H9 (cell line): ENCODE results near the gene NOD1. TPM values are rescaled to one million over a fixed set of nuclear protein-coding genes. Genes with fewer than 3 reads are reported as not detected.

Experiments
- DNase-seq: peaks from one replicate; pipeline ENCODE4 v3.0.0-alpha.2; 2017
- H2AFZ ChIP-seq: one replicate; pipeline ENCODE4 v1.6.1; 2013; ENCODE audit warnings: mild to moderate bottlenecking, low read length, control low read depth, moderate library complexity
- H2AK5ac ChIP-seq: 2 replicates; pipeline ENCODE4 v1.6.1; 2013; ENCODE audit warnings: low read length, control low read depth, mixed read lengths; ENCODE audit not compliant: insufficient read length
- H2BK120ac ChIP-seq: one replicate; pipeline ENCODE4 v1.6.1; 2013; ENCODE audit warnings: low read depth, mild to moderate bottlenecking, low read length, control low read depth, inconsistent platforms; ENCODE audit not compliant: poor library complexity, severe bottlenecking
- H2BK12ac ChIP-seq: 2 replicates; pipeline ENCODE4 v1.6.1; 2013; ENCODE audit warnings: low read length, control low read depth, mixed read lengths, low read depth; ENCODE audit not compliant: insufficient read length
- H2BK15ac ChIP-seq: 2 replicates; pipeline ENCODE4 v1.6.1; 2013; ENCODE audit warnings: low read depth, low read length, control low read depth
- H2BK20ac ChIP-seq: one replicate; pipeline ENCODE4 v1.6.1; 2013; ENCODE audit warnings: low read depth, mild to moderate bottlenecking, low read length, control low read depth, inconsistent platforms; ENCODE audit not compliant: poor library complexity, severe bottlenecking
- H2BK5ac ChIP-seq: 2 replicates; pipeline ENCODE4 v1.6.1; 2013; ENCODE audit warnings: low read length, control low read depth, mixed read lengths; ENCODE audit not compliant: insufficient read length
- H3K14ac ChIP-seq: 2 replicates; pipeline ENCODE4 v1.6.1; 2013; ENCODE audit warnings: low read length, control low read depth; ENCODE audit not compliant: insufficient read depth
- H3K18ac ChIP-seq: 2 replicates; pipeline ENCODE4 v1.6.1; 2013; ENCODE audit warnings: low read depth, mild to moderate bottlenecking, mixed read lengths, low read length, control low read depth; ENCODE audit not compliant: insufficient read length
- H3K23ac ChIP-seq: 2 replicates; pipeline ENCODE4 v1.6.1; 2013; ENCODE audit warnings: low read length, control low read depth, mixed read lengths, low read depth; ENCODE audit not compliant: insufficient read length
- H3K23me2 ChIP-seq: 2 replicates; pipeline ENCODE4 v1.6.1; 2013; ENCODE audit warnings: low read depth, mild to moderate bottlenecking, mixed read lengths, low read length, control low read depth; ENCODE audit not compliant: insufficient read length, poor library complexity, severe bottlenecking
- H3K27ac ChIP-seq: 2 replicates; pipeline ENCODE4 v1.5.1; 2013; ENCODE audit warnings: low read length, control low read depth, mixed read lengths, low read depth; ENCODE audit not compliant: insufficient read length
- H3K27me3 ChIP-seq: 2 replicates; pipeline ENCODE4 v1.6.1; 2013; ENCODE audit warnings: low read length, control low read depth, inconsistent platforms; ENCODE audit not compliant: insufficient read depth
- H3K4ac ChIP-seq: 2 replicates; pipeline ENCODE4 v1.6.1; 2013; ENCODE audit warnings: low read depth, mild to moderate bottlenecking, control low read depth, inconsistent platforms, low read length, moderate library complexity
- H3K4me1 ChIP-seq: 2 replicates; pipeline ENCODE4 v1.6.1; 2013; ENCODE audit warnings: low read length, control low read depth, inconsistent platforms; ENCODE audit not compliant: insufficient read depth
- H3K4me2 ChIP-seq: 2 replicates; pipeline ENCODE4 v1.6.1; 2013; ENCODE audit warnings: low read length, control low read depth, mixed read lengths; ENCODE audit not compliant: insufficient read length, insufficient read depth
- H3K56ac ChIP-seq: 2 replicates; pipeline ENCODE4 v1.6.1; 2013; ENCODE audit warnings: low read depth, mild to moderate bottlenecking, mixed read lengths, low read length, control low read depth; ENCODE audit not compliant: insufficient read length
- H3K79me1 ChIP-seq: 2 replicates; pipeline ENCODE4 v1.6.1; 2013; ENCODE audit warnings: low read depth, mild to moderate bottlenecking, moderate library complexity, low read length, control low read depth, inconsistent platforms; ENCODE audit not compliant: insufficient read depth, poor library complexity, severe bottlenecking
- H3K79me2 ChIP-seq: 2 replicates; pipeline ENCODE4 v1.6.1; 2013; ENCODE audit warnings: low read length, control low read depth, inconsistent platforms; ENCODE audit not compliant: insufficient read depth
- H3K9ac ChIP-seq: 2 replicates; pipeline ENCODE4 v1.6.1; 2013; ENCODE audit warnings: low read length, control low read depth, mixed read lengths; ENCODE audit not compliant: insufficient read length; ENCODE audit errors: extremely low read depth
- H3K9me3 ChIP-seq: one replicate; pipeline ENCODE4 v1.6.1; 2013; ENCODE audit warnings: low read depth, low read length, inconsistent platforms; ENCODE audit not compliant: control insufficient read depth
- H3T11ph ChIP-seq: one replicate; pipeline ENCODE4 v1.6.1; 2013; ENCODE audit warnings: mild to moderate bottlenecking, low read length, control low read depth, inconsistent platforms
- H4K20me1 ChIP-seq: one replicate; pipeline ENCODE4 v1.6.1; 2013; ENCODE audit not compliant: control insufficient read depth, insufficient read length, insufficient read depth
- H4K5ac ChIP-seq: 2 replicates; pipeline ENCODE4 v1.6.1; 2013; ENCODE audit warnings: low read depth, mild to moderate bottlenecking, mixed read lengths, low read length, control low read depth; ENCODE audit not compliant: insufficient read length
- H4K8ac ChIP-seq: replicated peaks from 2 replicates; pipeline ENCODE4 v1.6.1; 2013; ENCODE audit warnings: low read length, control low read depth, mixed read lengths, low read depth; ENCODE audit not compliant: insufficient read length
- H4K91ac ChIP-seq: 2 replicates; pipeline ENCODE4 v1.6.1; 2013; ENCODE audit warnings: low read depth, mild to moderate bottlenecking, moderate library complexity, mixed read lengths, low read length, control low read depth; ENCODE audit not compliant: insufficient read length
- H3K27ac Mint-ChIP-seq, 3 experiments: 2 replicates in 2 of 3; 3 replicates in 1 of 3; pipeline ENCODE4 v1.8.0; 2020 to 2021; ENCODE audit warnings: mixed read lengths in 3 of 3, mild to moderate bottlenecking in 1 of 3, moderate library complexity in 1 of 3
- H3K27me3 Mint-ChIP-seq: 2 replicates; pipeline ENCODE4 v1.8.0; 2021; ENCODE audit warnings: low read depth, mild to moderate bottlenecking, moderate library complexity, mixed read lengths
- H3K36me3 Mint-ChIP-seq, 3 experiments: 2 replicates in 2 of 3; 3 replicates in 1 of 3; pipeline ENCODE4 v1.8.0; 2020 to 2021; ENCODE audit warnings: low read depth in 3 of 3, mixed read lengths in 3 of 3; ENCODE audit not compliant: insufficient read depth in 1 of 3
- H3K4me1 Mint-ChIP-seq, 2 experiments: 2 replicates each; pipeline ENCODE4 v1.8.0; 2020; ENCODE audit warnings: mixed read lengths in 2 of 2
- H3K4me3 Mint-ChIP-seq, 2 experiments: 2 replicates in 1 of 2; 3 replicates in 1 of 2; pipeline ENCODE4 v1.8.0; 2020 to 2021; ENCODE audit warnings: mild to moderate bottlenecking in 2 of 2, mixed read lengths in 2 of 2, moderate library complexity in 1 of 2
- H3K9me3 Mint-ChIP-seq, 2 experiments: 2 replicates in 1 of 2; 3 replicates in 1 of 2; pipeline ENCODE4 v1.8.0; 2020; ENCODE audit warnings: mild to moderate bottlenecking in 2 of 2, mixed read lengths in 2 of 2, moderate library complexity in 1 of 2
- CTCF ChIP-seq: fragments of 200-600 bp; sonication (generic); conservative IDR thresholded peaks from 3 replicates; pipeline ENCODE4 v1.8.0; 2021; ENCODE audit warnings: antibody characterized with exemption, mild to moderate bottlenecking
- WGBS: extraction: QIAGEN DNeasy Blood & Tissue Kit; methylation state at CpG from one replicate; pipeline ENCODE4 v1.1.7; 2013; ENCODE audit warnings: missing lambda C conversion rate, low lambda C conversion rate, mixed read lengths; ENCODE audit not compliant: insufficient read length; ENCODE audit errors: extremely low coverage; 5-methylcytosine and 5-hydroxymethylcytosine counted together
- total RNA-seq: library from RNA; stranded (reverse); gene quantifications from 2 replicates; pipeline ENCODE4 v1.2.1, GENCODE V29; 2021

The NOD1 gene
- total RNA-seq, 1 experiment from 2014 or later: 5.3 TPM

DNA sequence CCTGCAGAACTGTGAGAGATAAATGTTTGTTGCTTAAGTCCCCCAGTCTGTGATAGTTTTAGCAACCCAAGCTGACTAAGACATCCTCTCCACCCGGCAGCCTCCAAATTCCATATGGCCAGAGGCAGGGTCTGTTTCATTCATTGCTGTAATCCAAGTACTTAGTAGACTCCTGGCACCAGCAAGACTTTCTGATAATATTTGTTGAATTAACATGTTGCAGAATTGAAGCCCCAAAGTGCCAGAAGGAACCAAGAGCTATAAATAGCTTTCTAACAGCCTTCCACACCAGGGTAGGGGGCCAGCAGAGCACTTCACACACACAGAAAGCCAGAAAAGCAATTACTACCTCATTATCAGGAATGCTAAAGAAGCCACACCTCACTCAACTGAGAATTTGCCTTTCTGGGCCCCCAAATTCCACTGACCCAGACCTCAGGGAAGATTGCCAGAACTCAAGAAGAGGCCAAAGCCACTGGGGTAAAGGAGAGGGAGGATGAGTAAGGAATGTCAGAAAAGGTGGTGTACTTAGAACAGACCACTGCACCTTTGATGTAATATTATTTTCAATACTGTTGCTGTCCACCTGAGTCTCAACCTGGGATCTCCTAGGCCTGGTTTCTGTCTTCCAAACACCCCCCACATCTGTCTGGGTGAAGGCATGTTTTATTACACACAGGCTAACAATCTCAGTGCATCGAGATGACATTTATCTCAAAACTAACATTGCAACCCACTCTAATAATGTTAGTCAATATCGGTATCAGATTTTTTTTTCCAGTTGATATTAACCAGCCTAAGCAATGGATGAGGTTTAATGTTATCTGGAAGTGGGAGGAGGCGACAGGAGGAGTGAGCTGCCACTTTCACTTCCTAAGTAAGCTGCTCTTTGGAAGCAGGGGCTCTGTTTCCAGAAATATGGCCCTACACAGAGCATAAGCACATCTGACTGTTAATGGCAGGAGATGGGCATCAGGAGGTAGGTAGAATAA lies 5.5 kb downstream of the NOD1 start:
- Histone ChIP-seq H4K8ac (no peak overlapping the region), H4K91ac (no peak overlapping the region), H2BK20ac (no peak overlapping the region), H2BK15ac (no peak overlapping the region), H3K9me3 (no peaks in the 10 kb centered on the region), H2AK5ac (no peak overlapping the region), H4K20me1 (no peaks in the 10 kb centered on the region), H3K56ac (no peak overlapping the region), H3K27me3 (no peaks in the 10 kb centered on the region), H3K4me1 (peaks cover 5% of the 10 kb centered on the region; the same call in 1 of the 2 replicates), H2BK12ac (no peak overlapping the region), H3K4ac (no peak overlapping the region), H3T11ph (no peak overlapping the region), H3K23ac (no peak overlapping the region), H3K79me2 (no peaks in the 10 kb centered on the region), H3K4me2 (no peak overlapping the region), H2BK120ac (no peak overlapping the region), H3K23me2 (peaks cover 3% of the 10 kb centered on the region), H3K14ac (no peak overlapping the region), H3K9ac (no peak overlapping the region), H3K79me1 (no peaks in the 10 kb centered on the region), H2AFZ (no peak overlapping the region), H3K27ac (no peak overlapping the region), H2BK5ac (no peak overlapping the region), H3K18ac (no peak overlapping the region), H4K5ac (no peak overlapping the region)
- H3K27ac Mint-ChIP-seq: peak overlapping the region in 1 of 3 experiments; percentile 32; a peak in 2 of 7 replicates
- peaks cover 19% of the 10 kb centered on the region for H3K27me3 Mint-ChIP-seq
- DNase-seq: no peak
- no peaks in the 10 kb centered on the region; a peak in 1 of 7 replicates for H3K36me3 Mint-ChIP-seq
- H3K9me3 Mint-ChIP-seq: no peaks in the 10 kb centered on the region
- WGBS: no CpG with 5 or more reads among the region's 4 CpGs
- H3K4me3 Mint-ChIP-seq: no peak overlapping the region
- H3K4me1 Mint-ChIP-seq: peaks cover 22 to 24% of the 10 kb centered on the region in 2 experiments
- no peak for TF ChIP-seq CTCF
